ENCODE data around the gene TAS2R38.
"Not testable (repeated sequence)": the region's sequence is repeated elsewhere in the genome, so short reads cannot be mapped to it uniquely, and the experiment has no call there.

Gene TAS2R38

GRCh38 chr7:141973673-141974072 is at the start of gene TAS2R38:
Gene TAS2R38 (minus strand): TSS chr7:141973773. CDS start chr7:141973689, 84 bp downstream.
- no peak for DNase-seq (ENCODE audit: low read depth in 1 of 2, low spot score in 1 of 2)

DNA sequence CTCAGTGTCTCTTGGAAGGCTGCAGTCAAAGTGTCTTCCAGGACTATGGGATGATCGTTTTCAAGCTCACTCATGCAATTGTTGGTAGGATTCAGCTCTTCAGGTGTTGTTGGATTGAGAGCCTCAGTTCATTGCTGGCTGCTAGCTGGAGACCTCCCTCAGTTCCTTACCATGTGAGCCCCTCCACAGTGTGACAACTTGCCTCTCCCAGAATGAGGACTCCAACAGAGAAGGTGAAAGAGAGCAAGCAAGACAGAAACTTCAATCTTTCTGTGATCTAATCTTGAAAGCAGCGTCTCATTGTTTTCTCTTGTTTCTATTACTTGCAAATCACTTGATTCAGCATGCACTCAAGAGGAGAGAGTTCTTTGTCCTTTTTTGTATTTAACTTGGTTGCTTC is 44.6 kb upstream of the TAS2R38 start:
- DNase-seq (ENCODE audit: low read depth in 1 of 2, low spot score in 1 of 2) = no peak

DNA sequence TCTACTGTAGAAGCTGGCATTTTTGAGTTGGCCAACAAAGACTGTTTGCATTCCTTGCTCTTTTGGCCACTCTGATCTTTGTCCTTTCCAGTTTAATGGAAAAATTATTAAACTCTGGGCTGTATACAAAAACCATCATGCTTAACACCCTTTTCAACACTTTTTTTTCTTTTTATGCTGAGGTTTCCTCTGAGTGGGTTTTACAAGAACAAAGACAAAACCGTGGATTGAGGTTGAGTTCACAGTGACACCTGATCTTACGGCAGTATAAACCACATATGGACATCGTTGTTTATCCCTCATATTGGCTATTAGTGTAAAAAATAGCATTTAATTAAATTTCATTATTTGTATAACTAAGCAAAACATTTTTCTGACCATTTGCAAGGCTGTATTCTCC is 43.9 kb upstream of the TAS2R38 start:
- no peak for DNase-seq (ENCODE audit: low read depth in 1 of 2, low spot score in 1 of 2)

DNA sequence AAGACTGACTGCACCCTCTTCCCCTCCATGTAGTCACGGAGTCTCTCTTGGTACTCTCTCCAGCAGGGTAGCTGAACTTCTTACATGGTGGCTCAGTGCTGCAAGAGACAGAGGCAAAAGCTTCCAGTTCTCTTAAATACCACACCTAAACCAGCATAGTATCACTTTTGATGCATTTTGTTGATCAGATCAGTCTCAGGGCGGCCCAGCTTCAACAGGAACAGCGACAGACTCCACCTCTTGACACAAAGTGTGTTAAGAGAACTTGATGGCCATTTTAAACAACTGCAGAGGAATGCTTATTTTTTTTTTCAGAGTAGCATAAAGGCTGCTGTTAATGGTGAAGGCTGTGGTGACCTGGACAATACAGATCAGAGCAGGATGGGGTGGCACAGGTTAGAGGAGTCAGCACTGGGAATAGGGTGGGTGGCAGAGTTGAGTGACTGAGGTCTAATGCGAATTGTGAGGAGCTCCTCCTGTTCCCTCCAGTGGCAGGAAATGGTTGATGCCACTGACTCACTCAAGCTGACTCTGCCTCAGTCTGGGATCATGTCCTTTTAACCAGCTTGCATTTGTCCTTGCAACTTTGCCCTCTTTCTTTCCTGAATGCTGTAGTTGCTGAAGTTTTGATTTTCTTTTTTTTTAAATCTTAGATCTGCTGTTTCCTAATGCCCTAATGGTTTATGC is 39.4 kb upstream of the TAS2R38 start:
- no peak for DNase-seq (ENCODE audit: low read depth in 1 of 2, low spot score in 1 of 2)

DNA sequence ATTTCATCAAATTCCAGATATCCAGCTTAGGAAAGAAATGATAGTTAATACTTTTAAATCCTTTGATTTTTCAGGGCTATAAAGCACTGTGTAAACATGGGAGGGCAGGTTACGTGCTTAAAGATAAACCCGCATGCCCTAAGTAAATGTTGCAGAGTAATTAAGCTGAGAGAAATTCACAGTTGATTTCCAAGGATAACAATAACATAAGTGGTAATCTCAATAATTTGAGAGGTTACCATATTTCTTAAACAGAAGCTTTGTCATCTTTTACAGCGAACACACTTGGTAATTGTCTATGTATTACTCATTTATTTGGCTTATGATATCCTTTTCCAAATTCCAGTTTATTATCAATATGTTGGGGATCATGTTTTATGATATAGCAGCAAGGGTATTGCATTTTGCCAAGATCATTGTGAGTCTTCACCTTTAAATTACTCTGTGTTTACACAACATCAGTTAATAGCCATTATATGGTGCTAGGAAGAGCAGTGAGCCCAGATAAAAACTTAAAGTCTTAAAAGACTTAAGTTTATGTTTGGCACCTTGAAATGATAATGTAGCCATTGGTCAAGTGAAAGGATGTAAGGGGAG is 37.5 kb upstream of the TAS2R38 start:
- DNase-seq (ENCODE audit: low read depth in 1 of 2, low spot score in 1 of 2) = no peak

- DNase-seq (ENCODE audit: low read depth in 1 of 2, low spot score in 1 of 2) = no peak
Observed at GRCh38 chr7:142009187-142009586, 35.6 kb upstream of the TAS2R38 start.

DNA sequence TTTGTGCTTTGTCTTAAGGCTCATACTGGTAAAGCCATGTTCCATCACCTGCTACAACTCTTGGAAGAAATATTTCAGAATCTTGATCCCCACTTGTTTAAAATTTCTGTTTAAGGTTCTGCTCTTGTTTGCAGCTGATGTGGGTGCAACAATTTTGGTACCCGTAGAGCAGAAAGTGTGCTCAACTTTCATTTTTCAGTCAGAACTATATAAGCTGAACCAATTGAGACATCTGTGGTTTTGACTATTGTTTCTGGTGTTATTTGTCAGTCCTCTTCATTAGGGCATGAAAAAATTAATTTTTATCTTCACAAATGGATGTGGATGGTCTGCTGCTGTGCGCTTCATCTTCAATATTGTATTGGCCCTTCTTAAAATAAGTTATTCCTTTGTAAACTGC is 33.0 kb upstream of the TAS2R38 start:
- DNase-seq (ENCODE audit: low read depth in 1 of 2, low spot score in 1 of 2) = no peak

DNA sequence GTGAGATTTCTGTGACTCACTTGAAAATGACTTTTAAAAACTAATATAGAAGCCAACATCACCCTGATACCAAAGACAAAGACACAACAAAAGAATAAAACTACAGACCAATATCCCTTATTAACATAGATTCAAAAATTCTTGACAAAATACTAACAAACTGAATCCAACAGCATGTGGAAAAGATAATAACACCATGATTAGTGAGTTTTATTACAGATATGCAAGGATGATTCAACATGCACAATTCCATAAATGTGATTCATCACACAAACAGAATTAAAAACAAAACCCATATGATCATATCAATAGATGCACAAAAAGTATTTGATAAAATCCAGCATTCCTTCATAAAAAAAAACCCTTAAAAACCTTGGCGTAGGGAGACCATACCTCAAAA is 28.6 kb upstream of the TAS2R38 start:
- no peak for DNase-seq (ENCODE audit: low read depth in 1 of 2, low spot score in 1 of 2)

DNA sequence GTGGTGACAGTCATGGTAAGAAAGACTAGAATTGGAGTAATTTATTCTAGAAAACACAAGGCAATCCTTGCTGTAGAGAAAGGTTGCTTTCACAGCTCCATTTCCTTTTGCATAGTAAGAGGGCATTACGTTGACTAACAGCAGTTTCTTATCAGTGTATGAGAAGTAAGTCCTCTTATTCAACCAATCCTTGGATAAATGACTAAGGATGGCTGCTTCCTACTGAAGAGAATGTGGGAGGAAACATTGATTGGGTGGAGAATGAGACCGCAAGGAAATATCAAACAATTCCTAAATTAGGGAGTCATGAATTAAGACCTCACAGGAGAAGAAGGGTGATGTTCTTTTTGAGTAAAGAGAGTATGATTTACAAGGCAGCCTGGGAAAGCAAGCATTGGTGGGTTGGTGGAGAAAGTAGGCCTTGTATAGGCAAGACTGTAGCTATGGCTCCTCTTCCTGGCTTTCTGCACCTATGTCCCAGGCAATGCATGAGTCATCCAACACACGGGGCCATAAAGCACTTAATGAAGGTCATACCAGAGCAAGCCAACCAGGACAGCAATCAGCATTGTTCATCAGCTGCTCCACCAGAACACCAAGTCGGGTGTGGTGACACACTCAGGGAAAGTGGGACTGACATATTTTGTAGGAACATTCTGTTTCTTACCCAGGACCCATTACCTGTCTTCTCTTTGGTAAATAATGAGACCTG is 27.7 kb upstream of the TAS2R38 start:
- no peak for DNase-seq (ENCODE audit: low read depth in 1 of 2, low spot score in 1 of 2)

GRCh38 chr7:142000244-142000643 is 26.7 kb upstream of the TAS2R38 start:
- no peak for DNase-seq (ENCODE audit: low read depth in 1 of 2, low spot score in 1 of 2)

GRCh38 chr7:141999058-141999623 is 25.6 kb upstream of the TAS2R38 start:
- DNase-seq (ENCODE audit: low read depth in 1 of 2, low spot score in 1 of 2) = no peak

DNA sequence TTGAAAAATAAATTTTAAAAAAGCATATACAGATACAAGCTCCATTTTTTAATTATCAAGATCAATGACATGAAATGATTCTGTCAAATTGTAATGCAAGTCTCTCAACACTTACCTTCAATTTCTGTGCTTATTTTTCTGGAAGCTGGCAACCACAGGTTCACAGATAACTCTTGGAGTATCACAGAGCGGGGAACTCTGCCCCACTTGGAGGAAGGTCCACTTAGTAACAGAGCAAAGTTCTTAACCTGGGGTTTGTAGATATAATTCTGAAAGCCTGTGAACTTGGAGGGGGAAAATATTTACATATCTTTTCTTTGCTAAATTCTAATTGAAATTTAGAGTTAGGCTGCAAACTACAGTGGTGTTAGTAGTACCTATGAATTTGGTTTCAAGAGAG is 19.8 kb upstream of the TAS2R38 start:
- no peak for DNase-seq (ENCODE audit: low read depth in 1 of 2, low spot score in 1 of 2)

- DNase-seq (ENCODE audit: low read depth in 1 of 2, low spot score in 1 of 2) = no peak
Observed at GRCh38 chr7:141992688-141993087, 19.1 kb upstream of the TAS2R38 start.

DNA sequence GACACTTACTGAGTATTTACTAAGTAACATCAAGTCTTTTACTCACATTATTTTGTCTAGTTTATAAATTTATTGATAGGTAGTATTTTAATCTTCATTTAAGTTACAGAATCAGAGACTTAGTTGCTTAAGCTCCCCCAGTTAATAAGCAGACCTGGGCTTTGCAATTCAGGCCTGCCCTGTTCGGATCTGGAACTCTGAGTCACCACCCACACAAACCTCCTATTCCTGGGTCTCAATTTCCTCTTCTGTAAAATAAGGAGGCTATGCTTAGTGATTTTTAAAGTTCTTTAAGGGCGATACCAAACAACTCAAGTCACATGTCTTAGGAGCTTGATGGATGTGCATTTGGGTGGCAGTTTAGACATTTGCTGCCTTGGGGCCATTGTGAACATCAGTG is 18.6 kb upstream of the TAS2R38 start:
- DNase-seq (ENCODE audit: low read depth in 1 of 2, low spot score in 1 of 2) = no peak

DNA sequence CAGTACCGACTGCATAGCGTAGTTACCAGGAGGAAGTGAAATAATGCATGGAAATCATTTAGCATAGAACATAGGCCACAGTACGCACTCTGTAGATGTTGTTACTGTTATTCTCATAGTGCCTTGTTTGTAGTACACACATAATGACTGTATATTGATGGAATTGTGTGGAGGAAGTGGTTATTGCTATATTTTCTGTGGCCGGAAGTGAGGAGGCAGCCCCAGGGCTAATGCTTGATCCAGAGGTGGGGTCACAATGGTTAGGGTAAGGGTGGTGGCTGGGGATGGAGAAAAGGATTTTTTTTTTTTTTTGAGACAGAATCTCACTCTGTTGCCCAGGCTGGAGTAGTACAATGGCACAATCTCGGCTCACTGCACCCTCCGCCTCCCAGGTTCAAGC is 17.6 kb upstream of the TAS2R38 start:
- DNase-seq (ENCODE audit: low read depth in 1 of 2, low spot score in 1 of 2) = no peak

DNA sequence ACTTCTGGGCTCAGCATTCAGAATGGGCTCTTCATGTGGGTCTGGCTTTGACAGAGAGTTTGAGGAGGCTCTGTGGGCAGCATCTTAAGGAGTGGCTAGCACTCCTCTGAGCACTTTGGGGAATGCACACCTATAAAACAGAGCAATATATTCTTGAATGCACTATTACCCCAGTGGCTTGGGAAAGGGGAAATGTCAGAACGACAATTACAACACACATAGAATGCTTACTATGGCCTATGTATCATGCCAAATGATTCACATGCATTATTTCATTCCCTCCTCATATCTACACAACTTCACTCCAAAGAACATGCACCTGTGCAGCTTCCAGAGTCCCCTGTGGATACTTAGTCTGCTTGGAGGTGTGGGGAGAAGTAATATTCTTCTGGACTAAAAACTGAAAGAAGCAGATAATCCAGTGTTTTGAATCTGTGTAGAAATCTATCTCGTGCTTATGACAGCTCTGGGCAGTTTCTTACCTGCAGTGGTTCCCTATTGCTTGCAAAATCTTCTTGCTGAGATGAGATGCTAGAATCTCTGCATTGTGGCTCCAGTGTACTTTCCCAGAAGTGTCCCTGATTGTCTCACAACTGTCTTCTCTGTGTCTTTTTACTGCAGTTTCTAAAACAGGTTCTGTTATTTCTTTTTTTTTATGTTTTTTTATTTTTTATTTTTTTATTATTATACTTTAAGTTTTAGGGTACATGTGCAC is 16.6 kb upstream of the TAS2R38 start:
- no peak for DNase-seq (ENCODE audit: low read depth in 1 of 2, low spot score in 1 of 2)

GRCh38 chr7:141987803-141988202 is 14.2 kb upstream of the TAS2R38 start:
- not testable (repeated sequence) for DNase-seq (ENCODE audit: low read depth in 1 of 2, low spot score in 1 of 2)

DNA sequence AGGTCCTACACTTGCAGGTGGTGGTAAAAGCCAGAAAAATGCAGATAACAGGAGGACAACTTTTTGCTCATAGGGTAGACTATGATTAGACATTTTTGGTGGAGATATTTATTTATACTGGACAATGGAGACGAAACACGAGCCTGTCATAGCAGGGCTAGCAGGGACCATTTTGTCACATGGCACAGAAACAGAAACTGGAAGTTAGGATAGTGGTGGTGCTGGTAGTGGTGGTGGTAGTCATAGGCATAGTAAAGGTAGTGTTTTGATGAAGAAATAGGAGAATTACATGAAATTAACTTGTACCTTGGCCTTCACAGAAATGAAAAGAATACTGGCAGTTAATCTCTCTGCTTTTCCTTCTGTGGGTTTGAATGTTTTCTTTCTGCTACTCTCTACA is 13.3 kb upstream of the TAS2R38 start:
- DNase-seq (ENCODE audit: low read depth in 1 of 2, low spot score in 1 of 2) = no peak

DNA sequence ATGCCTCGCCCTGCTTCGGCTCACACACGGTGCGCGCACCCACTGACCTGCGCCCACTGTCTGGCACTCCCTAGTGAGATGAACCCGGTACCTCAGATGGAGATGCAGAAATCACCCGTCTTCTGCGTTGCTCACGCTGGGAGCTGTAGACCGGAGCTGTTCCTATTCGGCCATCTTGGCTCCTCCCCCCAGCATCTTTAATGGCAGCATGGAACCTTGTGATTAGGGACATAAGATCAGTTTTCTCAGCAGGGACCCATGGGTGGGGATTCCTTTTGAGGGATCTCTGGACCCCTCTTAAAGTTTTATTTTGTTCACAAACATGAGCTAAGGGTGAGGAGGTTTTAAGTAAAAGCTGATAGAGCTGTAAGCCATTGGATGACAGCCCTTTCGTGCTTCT is 12.4 kb upstream of the TAS2R38 start:
- DNase-seq (ENCODE audit: low read depth in 1 of 2, low spot score in 1 of 2) = not testable (repeated sequence)

DNA sequence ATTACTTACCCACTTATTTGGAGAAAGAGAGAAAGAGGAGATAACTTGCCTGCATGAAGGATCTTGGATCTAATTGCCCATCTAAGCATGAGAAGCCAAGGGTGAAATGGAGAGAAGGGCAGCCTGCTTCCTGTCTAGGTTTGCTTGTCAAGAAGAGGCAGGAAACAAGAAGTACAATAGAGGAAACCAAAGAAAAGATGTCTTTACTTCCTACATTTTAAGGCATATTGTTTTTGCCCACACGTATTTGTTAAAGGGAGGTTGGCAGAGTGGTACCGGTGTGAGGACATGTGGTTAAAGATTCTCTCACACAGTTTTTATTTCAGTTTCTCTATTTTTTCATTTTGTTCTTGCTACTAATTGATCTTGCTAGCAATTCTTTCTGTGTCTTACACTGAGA is 6.0 kb upstream of the TAS2R38 start:
- DNase-seq (ENCODE audit: low read depth in 1 of 2, low spot score in 1 of 2) = no peak

DNA sequence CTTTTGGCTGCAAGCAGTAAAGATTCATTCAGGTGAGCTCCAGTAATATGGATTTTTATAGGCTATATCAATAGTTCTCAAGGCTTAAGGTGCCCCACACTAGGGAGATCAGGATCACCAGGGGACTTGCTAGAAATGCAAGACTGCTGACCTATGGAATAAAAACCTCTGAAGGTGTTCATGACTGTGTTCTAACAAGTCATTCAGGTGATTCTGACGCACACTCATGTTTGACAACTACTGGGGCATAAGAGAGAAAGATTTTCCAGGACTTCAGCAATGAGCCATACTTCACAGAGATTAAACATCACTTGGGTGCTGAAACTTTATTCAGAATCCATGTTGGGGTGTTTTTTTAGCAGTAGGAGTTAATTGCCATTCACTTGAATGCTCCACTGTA is 4.8 kb upstream of the TAS2R38 start:
- DNase-seq (ENCODE audit: low read depth in 1 of 2, low spot score in 1 of 2) = no peak

All from stimulated activated CD4-positive, alpha-beta T cell treated with anti-CD3 and anti-CD28 coated beads, Interleukin-15, amount 100 ng/mL, for 1 hour (primary cell).